ENCODE data around the gene CDRT4.

Gene CDRT4

DNA sequence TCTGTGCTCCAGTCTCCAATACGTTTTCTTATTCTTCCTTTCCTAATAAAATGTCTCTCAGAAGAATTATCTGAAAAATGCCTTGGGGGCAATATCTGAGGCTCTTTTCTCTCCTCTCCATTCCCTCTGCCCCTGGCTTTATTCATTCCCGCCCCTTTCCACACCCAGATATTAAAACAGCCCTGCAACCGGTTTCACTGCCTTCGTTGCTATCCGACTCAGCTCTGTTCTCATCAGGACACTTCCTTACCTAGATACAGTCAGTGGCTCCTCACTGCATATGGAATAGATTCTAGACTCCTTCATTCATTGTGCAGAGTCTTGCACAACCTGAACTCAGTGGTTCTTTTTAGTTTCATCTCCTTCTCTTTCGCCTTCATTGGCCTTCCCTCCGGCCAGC is 74.0 kb downstream of the CDRT4 start:
- no peak for DNase-seq (ENCODE audit: low spot score)

DNA sequence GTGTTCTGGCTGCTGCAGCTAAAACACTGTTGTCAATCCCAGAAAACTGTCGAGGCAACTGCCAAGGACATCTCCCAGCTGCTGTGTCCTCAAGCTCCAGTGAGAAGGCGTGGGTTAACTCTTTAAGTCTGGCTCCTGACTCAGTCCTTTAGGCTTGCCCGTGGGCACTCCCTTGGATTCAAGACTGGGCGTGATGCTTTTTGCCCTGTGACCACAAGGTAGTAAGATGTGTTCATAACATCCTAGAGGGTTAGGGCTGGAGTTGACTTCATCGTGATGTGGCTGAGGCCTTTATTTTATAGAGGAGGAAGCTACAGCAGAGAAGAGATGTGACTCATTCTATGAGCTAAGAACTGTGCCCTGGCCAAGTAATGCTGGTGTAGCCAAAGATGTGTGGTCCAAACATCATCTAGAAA is 75.1 kb downstream of the CDRT4 start:
- DNase-seq (ENCODE audit: low spot score): no peak

DNA sequence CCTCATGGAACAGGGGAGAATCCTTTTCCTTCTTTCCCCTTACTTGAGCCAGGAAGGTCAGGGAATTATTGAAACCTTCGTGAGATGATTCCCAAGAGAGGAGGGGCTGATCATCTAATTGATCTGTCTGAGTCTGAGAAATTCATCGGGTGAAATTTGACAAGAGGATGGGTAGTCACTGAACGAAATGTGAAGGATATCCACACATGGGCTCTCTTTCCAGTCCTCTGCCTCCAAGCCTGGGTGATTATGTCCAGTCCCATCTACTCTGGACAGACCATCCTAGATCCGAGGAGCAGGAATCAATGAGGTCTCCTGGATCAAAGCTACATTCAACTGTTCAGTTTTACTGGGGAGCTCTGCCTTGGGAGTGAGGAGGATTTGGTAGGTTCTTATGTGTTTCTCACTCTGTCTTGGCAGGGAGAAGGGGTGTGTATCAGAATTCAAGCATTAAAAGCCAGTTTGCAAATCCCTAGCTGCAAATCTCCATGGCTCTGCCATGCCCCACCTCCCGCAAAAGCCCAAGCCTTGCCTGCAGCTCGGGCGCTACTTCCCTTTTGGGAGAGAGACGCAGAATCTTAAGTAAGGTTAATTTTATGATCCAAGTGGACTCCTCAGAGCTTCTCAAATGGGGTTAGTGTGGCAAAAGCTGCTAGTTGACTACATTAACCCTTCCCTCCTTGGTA is 78.9 kb downstream of the CDRT4 start:
- DNase-seq (ENCODE audit: low spot score): no peak

DNA sequence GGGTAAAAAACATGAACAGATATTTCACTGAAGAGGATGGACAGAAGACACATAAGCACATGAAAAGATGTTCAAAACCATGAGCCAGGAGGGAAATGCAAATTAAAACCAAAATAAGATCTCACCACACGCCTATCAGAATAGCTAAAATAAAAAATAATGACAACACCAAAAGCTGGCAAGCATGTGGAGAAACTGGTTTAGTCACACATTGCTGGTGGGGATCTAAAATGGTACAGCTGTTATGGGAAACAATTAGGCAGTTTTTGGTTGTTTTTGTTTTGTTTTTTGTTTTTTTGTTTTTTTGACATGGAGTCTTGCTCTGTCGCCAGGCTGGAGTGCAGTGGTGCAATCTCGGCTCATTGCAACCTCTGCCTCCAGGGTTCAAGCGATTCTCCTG is 81.3 kb downstream of the CDRT4 start:
- DNase-seq (ENCODE audit: low spot score): no peak

Data from CD4-positive, alpha-beta T cell treated with Interleukin-2 at 100 ng/mL for 4 hours (primary cell).